SK-N-SH (cell line): ENCODE measurements around the gene CHD9. TPM values are rescaled to one million over a fixed set of nuclear protein-coding genes. Genes with fewer than 3 reads are reported as not detected.

ENCODE experiments used
- CTCF ChIA-PET: fragments of 300-600, 350-600 bp; formaldehyde crosslinking; extraction: SDS; loops from one replicate; lab custom pipeline; 2021; lab: Yijun Ruan, JAX
- POLR2A ChIA-PET: fragments of 350-600 bp; sonication (Branson Sonifier 250); formaldehyde crosslinking; extraction: SDS; loops from one replicate; lab custom pipeline; 2020; ENCODE audit warnings: antibody characterized with exemption, inconsistent platforms; lab: Yijun Ruan, JAX
- DNase-seq: peaks from one replicate; pipeline ENCODE4 v3.0.0; 2012
- H2AFZ ChIP-seq: fragments of 200-600 bp; sonication (generic); 2 replicates; pipeline ENCODE4 v1.8.1; 2016; ENCODE audit warnings: antibody characterized with exemption, mild to moderate bottlenecking, low read depth
- H3F3A ChIP-seq: fragments of 200-600 bp; sonication (generic); replicated peaks from 2 replicates; pipeline ENCODE3; 2016; ENCODE audit warnings: antibody characterized with exemption, mild to moderate bottlenecking; ENCODE audit not compliant: insufficient read depth
- H3K27ac ChIP-seq, 2 experiments: fragments of 200-500 bp in 1 of 2; fragments of 200-600 bp in 1 of 2; sonication (Bioruptor generic) in 1 of 2; sonication (generic), shearing (Covaris generic) in 1 of 2; 2 replicates each; pipeline versions ENCODE4 v1.5.1 to v1.6.1; 2014 to 2016; ENCODE audit warnings: low read depth in 2 of 2, inconsistent platforms in 1 of 2, low read length in 1 of 2, mild to moderate bottlenecking in 1 of 2, mixed read lengths in 1 of 2
- H3K27me3 ChIP-seq: fragments of 200-600 bp; sonication (generic), shearing (Covaris generic); 2 replicates; pipeline ENCODE4 v1.6.1; 2016; ENCODE audit warnings: mixed run types; ENCODE audit not compliant: insufficient read depth
- H3K36me3 ChIP-seq, 2 experiments: fragments of 200-500 bp in 1 of 2; fragments of 200-600 bp in 1 of 2; sonication (Bioruptor generic) in 1 of 2; sonication (generic) in 1 of 2; replicated peaks in 1 of 2; 2 replicates each; pipeline versions ENCODE3 to v1.5.1; 2014 to 2016; ENCODE audit warnings: low read length in 1 of 2, mild to moderate bottlenecking in 1 of 2; ENCODE audit not compliant: insufficient read depth in 2 of 2, control insufficient read depth in 1 of 2
- H3K4me1 ChIP-seq, 2 experiments: fragments of 200-500 bp in 1 of 2; fragments of 200-600 bp in 1 of 2; sonication (Bioruptor generic) in 1 of 2; sonication (generic), shearing (Covaris generic) in 1 of 2; 2 replicates each; pipeline versions ENCODE4 v1.5.1 to v1.6.1; 2014 to 2016; ENCODE audit warnings: low read depth in 1 of 2, low read length in 1 of 2, mixed run types in 1 of 2; ENCODE audit not compliant: insufficient read depth in 2 of 2, control insufficient read depth in 1 of 2
- H3K4me2 ChIP-seq: fragments of 200-600 bp; sonication (generic), shearing (Covaris generic); 2 replicates; pipeline ENCODE4 v1.6.1; 2017; ENCODE audit warnings: mixed run types
- H3K4me3 ChIP-seq, 2 experiments: fragments of 200-500 bp in 1 of 2; fragments of 200-600 bp in 1 of 2; sonication (Bioruptor generic) in 1 of 2; sonication (generic), shearing (Covaris generic) in 1 of 2; 2 replicates each; pipeline versions ENCODE4 v1.5.1 to v1.8.1; 2014 to 2016; ENCODE audit warnings: low read depth in 2 of 2, inconsistent platforms in 1 of 2, low read length in 1 of 2, mild to moderate bottlenecking in 1 of 2, mixed read lengths in 1 of 2, moderate library complexity in 1 of 2
- H3K79me2 ChIP-seq: fragments of 200-600 bp; sonication (generic); 2 replicates; pipeline ENCODE4 v1.8.1; 2017; ENCODE audit warnings: mild to moderate bottlenecking; ENCODE audit not compliant: insufficient read depth
- H3K9ac ChIP-seq: fragments of 200-600 bp; sonication (generic); 2 replicates; pipeline ENCODE4 v1.6.1; 2017; ENCODE audit warnings: mixed run types
- H3K9me2 ChIP-seq: fragments of 200-600 bp; sonication (generic); 2 replicates; pipeline ENCODE4 v1.6.1; 2017; ENCODE audit warnings: mixed run types
- H3K9me3 ChIP-seq: fragments of 200-600 bp; sonication (generic); 2 replicates; pipeline ENCODE4 v1.6.1; 2017; ENCODE audit warnings: mixed run types, mild to moderate bottlenecking, moderate library complexity
- H4K20me1 ChIP-seq: fragments of 200-600 bp; sonication (generic); 2 replicates; pipeline ENCODE4 v1.6.1; 2017; ENCODE audit warnings: mild to moderate bottlenecking, mixed run types; ENCODE audit not compliant: insufficient read depth
- CHD2 ChIP-seq: fragments of 150-350 bp; IDR thresholded peaks from 2 replicates; pipeline ENCODE4 v1.6.1; 2018; ENCODE audit warnings: low read length; ENCODE audit not compliant: partially characterized antibody
- EP300 ChIP-seq, 2 experiments: IDR thresholded peaks; 2 replicates each; pipeline versions ENCODE4 v1.4.0 to v1.6.1; 2012; ENCODE audit warnings: borderline replicate concordance in 1 of 2, low read depth in 1 of 2, low read length in 1 of 2
- EZH2phosphoT487 ChIP-seq: fragments of 200-600 bp; sonication (generic); IDR thresholded peaks from 2 replicates; pipeline ENCODE4 v1.6.1; 2017; ENCODE audit warnings: low read depth, mixed run types, mild to moderate bottlenecking, antibody characterized with exemption, moderate library complexity, borderline replicate concordance
- GATA2 ChIP-seq: sonication (generic); formaldehyde crosslinking; IDR thresholded peaks from 2 replicates; pipeline ENCODE4 v1.5.0; 2020; ENCODE audit warnings: mild to moderate bottlenecking, missing genetic modification reagents
- NRF1 ChIP-seq: IDR thresholded peaks from 2 replicates; pipeline ENCODE4 v1.6.1; 2012; ENCODE audit warnings: low read depth, mild to moderate bottlenecking, low read length
- RCOR1 ChIP-seq: fragments of 150-350 bp; IDR thresholded peaks from 2 replicates; pipeline ENCODE4 v1.6.1; 2017; ENCODE audit warnings: antibody characterized with exemption, low read length
- TEAD4 ChIP-seq: IDR thresholded peaks from 2 replicates; pipeline ENCODE4 v1.4.0; 2012; ENCODE audit warnings: mild to moderate bottlenecking, borderline replicate concordance; ENCODE audit not compliant: insufficient read depth
- WGBS: methylation state at CpG from one replicate; pipeline ENCODE4 v1.1.6; 2017; ENCODE audit warnings: low lambda C conversion rate; 5-methylcytosine and 5-hydroxymethylcytosine counted together
- polyA plus RNA-seq, 3 experiments: library from polyadenylated mRNA; depleted of rRNA; stranded (reverse); fragments of >200 nt; gene quantifications; 2 replicates each; pipeline ENCODE4 v1.2.3, GENCODE V29; 2012
- TF ChIP-seq, protein P1 (sequence below): IDR thresholded peaks from 2 replicates; pipeline ENCODE4 v1.4.0; 2012; ENCODE audit warnings: low read depth, borderline replicate concordance
- TF ChIP-seq, protein P2 (sequence below): fragments of 200-600 bp; sonication (generic); IDR thresholded peaks from 2 replicates; pipeline ENCODE4 v1.6.1; 2017; ENCODE audit warnings: antibody characterized with exemption, mild to moderate bottlenecking, moderate library complexity

Gene CHD9
- polyA plus RNA-seq, 1 of the 3 experiments (the other 2 are of a cell fraction): 6.2 TPM

DNA sequence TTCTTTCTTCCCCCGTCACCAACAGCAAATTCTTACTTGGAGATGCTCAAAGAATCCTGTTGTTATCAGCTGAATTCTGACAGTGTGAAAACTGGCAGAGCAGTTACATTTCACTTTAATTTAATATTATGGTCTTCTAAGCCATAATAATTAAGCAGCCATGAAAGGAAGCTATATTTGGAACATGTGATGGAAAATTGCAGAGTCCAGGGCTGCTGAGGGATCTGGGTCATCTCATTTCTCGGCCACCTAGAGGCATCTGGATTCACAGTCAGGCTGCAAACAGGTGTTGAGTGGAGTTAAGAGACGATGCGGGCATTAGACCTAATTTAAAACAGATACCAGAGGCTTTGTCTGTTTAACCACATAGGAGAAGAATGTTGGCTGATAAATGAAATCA is 40.5 kb upstream of the CHD9 start:
- Histone ChIP-seq H3K4me3 (no peak overlapping the region), H3K4me2 (no peak overlapping the region), H3K27ac (no peak overlapping the region), H3K27me3 (no peaks in the 10 kb centered on the region), H3F3A (no peaks in the 10 kb centered on the region), H4K20me1 (no peaks in the 10 kb centered on the region), H3K36me3 (no peaks in the 10 kb centered on the region), H2AFZ (no peak overlapping the region), H3K79me2 (no peaks in the 10 kb centered on the region), H3K4me1 (peaks cover 0 to 2% of the 10 kb centered on the region in 2 experiments; a peak in 2 of 4 replicates), H3K9me3 (no peaks in the 10 kb centered on the region), H3K9ac (no peak overlapping the region), H3K9me2 (no peaks in the 10 kb centered on the region)
- ChIA-PET CTCF (interaction anchor here (1.0 to 1.6 kb wide), 3 partner anchors 9 to 823 kb away, joined by 4 to 9 read pairs (median 5); no protein-coding TSS in a partner anchor), POLR2A (no interaction called here)
- peak; percentile 37 for DNase-seq
- 5% methylated on average over 4 of the region's 4 CpGs for WGBS
- TF ChIP-seq TEAD4 (no peak), GATA2 (peak; percentile 53; the same call in 1 of the 2 replicates), EZH2phosphoT487 (no peak), EP300 (IDR thresholded peaks at IDR 0.05; ENCODE audit: borderline replicate concordance in 1 of 2, low read depth in 1 of 2, low read length in 1 of 2) (peak in 1 of 2 experiments; percentile 71; a peak in 2 of 4 replicates), CHD2 (peak; percentile 35), RCOR1 (peak; percentile 71)

DNA sequence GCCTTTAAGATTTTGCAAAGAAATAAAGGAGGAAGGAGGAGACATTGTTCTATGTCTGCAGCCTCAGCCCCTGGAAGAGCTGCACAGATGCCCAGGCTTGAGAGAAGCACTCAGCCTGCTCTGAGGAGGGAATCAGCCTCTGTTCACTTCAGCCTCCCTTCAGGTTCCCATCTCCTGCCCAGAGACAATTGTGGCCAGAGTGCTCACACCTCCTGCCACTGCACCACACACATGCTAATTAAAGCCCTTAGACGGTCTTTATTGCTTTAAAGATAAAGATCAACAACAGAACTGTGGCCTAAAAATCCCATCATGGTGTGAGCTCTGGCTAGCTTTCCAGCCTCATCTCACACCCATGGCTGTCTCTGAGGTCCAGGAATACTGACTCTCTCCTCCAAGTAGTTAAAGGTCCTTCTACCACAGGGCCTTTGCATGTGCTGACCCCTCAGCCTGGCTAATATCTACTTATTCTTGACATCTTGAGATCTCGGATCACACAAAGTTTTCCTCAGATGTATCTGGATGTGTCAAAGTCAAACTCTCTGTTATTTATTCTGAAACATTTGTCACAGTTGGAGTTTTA is 35.9 kb upstream of the CHD9 start:
- H3K4me1 ChIP-seq: peaks cover 0 to 2% of the 10 kb centered on the region in 2 experiments; a peak in 2 of 4 replicates
- no peak overlapping the region for H3K27ac ChIP-seq
- ChIA-PET POLR2A (no interaction called here), CTCF (interaction anchor here (1.0 to 6.8 kb wide), 2 partner anchors 42 to 827 kb away, joined by 3 to 75 read pairs; no protein-coding TSS in a partner anchor)
- no peaks in the 10 kb centered on the region for H3F3A ChIP-seq
- H3K9me2 ChIP-seq: no peaks in the 10 kb centered on the region
- TF ChIP-seq, protein P1, sequence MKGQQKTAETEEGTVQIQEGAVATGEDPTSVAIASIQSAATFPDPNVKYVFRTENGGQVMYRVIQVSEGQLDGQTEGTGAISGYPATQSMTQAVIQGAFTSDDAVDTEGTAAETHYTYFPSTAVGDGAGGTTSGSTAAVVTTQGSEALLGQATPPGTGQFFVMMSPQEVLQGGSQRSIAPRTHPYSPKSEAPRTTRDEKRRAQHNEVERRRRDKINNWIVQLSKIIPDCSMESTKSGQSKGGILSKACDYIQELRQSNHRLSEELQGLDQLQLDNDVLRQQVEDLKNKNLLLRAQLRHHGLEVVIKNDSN: no peak
- TF ChIP-seq, protein P2, sequence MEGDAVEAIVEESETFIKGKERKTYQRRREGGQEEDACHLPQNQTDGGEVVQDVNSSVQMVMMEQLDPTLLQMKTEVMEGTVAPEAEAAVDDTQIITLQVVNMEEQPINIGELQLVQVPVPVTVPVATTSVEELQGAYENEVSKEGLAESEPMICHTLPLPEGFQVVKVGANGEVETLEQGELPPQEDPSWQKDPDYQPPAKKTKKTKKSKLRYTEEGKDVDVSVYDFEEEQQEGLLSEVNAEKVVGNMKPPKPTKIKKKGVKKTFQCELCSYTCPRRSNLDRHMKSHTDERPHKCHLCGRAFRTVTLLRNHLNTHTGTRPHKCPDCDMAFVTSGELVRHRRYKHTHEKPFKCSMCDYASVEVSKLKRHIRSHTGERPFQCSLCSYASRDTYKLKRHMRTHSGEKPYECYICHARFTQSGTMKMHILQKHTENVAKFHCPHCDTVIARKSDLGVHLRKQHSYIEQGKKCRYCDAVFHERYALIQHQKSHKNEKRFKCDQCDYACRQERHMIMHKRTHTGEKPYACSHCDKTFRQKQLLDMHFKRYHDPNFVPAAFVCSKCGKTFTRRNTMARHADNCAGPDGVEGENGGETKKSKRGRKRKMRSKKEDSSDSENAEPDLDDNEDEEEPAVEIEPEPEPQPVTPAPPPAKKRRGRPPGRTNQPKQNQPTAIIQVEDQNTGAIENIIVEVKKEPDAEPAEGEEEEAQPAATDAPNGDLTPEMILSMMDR: no peak
- TF ChIP-seq CHD2 (no peak), NRF1 (no peak)
- no peak overlapping the region for H3K4me2 ChIP-seq
- no peaks in the 10 kb centered on the region for H3K36me3 ChIP-seq
- H4K20me1 ChIP-seq: no peaks in the 10 kb centered on the region
- no peaks in the 10 kb centered on the region for H3K9me3 ChIP-seq
- H3K4me3 ChIP-seq: no peak overlapping the region
- H3K9ac ChIP-seq: no peak overlapping the region
- H3K27me3 ChIP-seq: no peaks in the 10 kb centered on the region
- H2AFZ ChIP-seq: no peak overlapping the region
- 45% methylated on average over 2 of the region's 2 CpGs for WGBS
- DNase-seq: no peak
- no peaks in the 10 kb centered on the region for H3K79me2 ChIP-seq
